Nephron progenitor cell (in vitro differentiated cells): Measurements from ENCODE around the gene DDX1.
A peak's percentile ranks its signal among the peaks of the same experiment; 100 is the strongest.

Experiments
- DNase-seq: peaks from one replicate; pipeline ENCODE4 v3.0.0; 2021
- H3K27ac Mint-ChIP-seq: 2 replicates; pipeline ENCODE4 v1.8.0; 2021; ENCODE audit warnings: mild to moderate bottlenecking, moderate library complexity, mixed read lengths
- H3K27me3 Mint-ChIP-seq: 2 replicates; pipeline ENCODE4 v1.8.0; 2021; ENCODE audit warnings: mild to moderate bottlenecking, low read depth, mixed read lengths; ENCODE audit not compliant: poor library complexity
- H3K36me3 Mint-ChIP-seq: 2 replicates; pipeline ENCODE4 v1.8.0; 2021; ENCODE audit warnings: low read depth, mixed read lengths
- H3K4me1 Mint-ChIP-seq: 2 replicates; pipeline ENCODE4 v1.8.0; 2021; ENCODE audit warnings: mixed read lengths
- H3K4me3 Mint-ChIP-seq: 2 replicates; pipeline ENCODE4 v1.8.0; 2021; ENCODE audit warnings: mild to moderate bottlenecking, moderate library complexity, mixed read lengths
- H3K9me3 Mint-ChIP-seq: 2 replicates; pipeline ENCODE4 v1.8.0; 2021; ENCODE audit warnings: mild to moderate bottlenecking, moderate library complexity, mixed read lengths
- CTCF ChIP-seq: fragments of 200-600 bp; sonication (generic); IDR thresholded peaks from 2 replicates; pipeline ENCODE4 v1.5.0; 2021; ENCODE audit warnings: antibody characterized with exemption

The DDX1 gene

GRCh38 chr2:15657759-15658158 is 66.1 kb downstream of the DDX1 start:
- peak overlapping the region; percentile 38 for H3K27ac Mint-ChIP-seq
- peaks cover 27% of the 10 kb centered on the region for H3K9me3 Mint-ChIP-seq
- no peak for TF ChIP-seq CTCF
- no peak overlapping the region for H3K4me3 Mint-ChIP-seq
- H3K36me3 Mint-ChIP-seq, result peaks cover 9% of the 10 kb centered on the region
- H3K4me1 Mint-ChIP-seq, result peaks cover 79% of the 10 kb centered on the region
- H3K27me3 Mint-ChIP-seq, result peaks cover under 1% of the 10 kb centered on the region
- no peak for DNase-seq

GRCh38 chr2:15658911-15659310 is 67.2 kb downstream of the DDX1 start:
- no peak for TF ChIP-seq CTCF
- Mint-ChIP-seq H3K4me1 (peaks cover 71% of the 10 kb centered on the region), H3K27ac (peak overlapping the region; percentile 37), H3K9me3 (peaks cover 30% of the 10 kb centered on the region), H3K36me3 (peaks cover 9% of the 10 kb centered on the region), H3K27me3 (no peaks in the 10 kb centered on the region), H3K4me3 (no peak overlapping the region)
- DNase-seq, result no peak

- Mint-ChIP-seq H3K4me1 (peaks cover 71% of the 10 kb centered on the region), H3K4me3 (no peak overlapping the region), H3K9me3 (peaks cover 33% of the 10 kb centered on the region), H3K27me3 (no peaks in the 10 kb centered on the region), H3K36me3 (peaks cover 9% of the 10 kb centered on the region), H3K27ac (no peak overlapping the region)
- no peak for TF ChIP-seq CTCF
- no peak for DNase-seq
These were observed 69.0 kb downstream of the DDX1 start for GRCh38 chr2:15660491-15661294.

- Mint-ChIP-seq H3K27ac (no peak overlapping the region), H3K36me3 (peaks cover 9% of the 10 kb centered on the region), H3K4me1 (peaks cover 70% of the 10 kb centered on the region), H3K27me3 (no peaks in the 10 kb centered on the region), H3K9me3 (peaks cover 33% of the 10 kb centered on the region), H3K4me3 (no peak overlapping the region)
- no peak for DNase-seq
- no peak for TF ChIP-seq CTCF
These were observed 69.6 kb downstream of the DDX1 start for GRCh38 chr2:15661295-15661569.

- peak overlapping the region; percentile 7 for H3K4me3 Mint-ChIP-seq
- TF ChIP-seq CTCF, result no peak
- H3K27me3 Mint-ChIP-seq, result no peaks in the 10 kb centered on the region
- peaks cover 9% of the 10 kb centered on the region for H3K36me3 Mint-ChIP-seq
- DNase-seq, result no peak
- H3K27ac Mint-ChIP-seq, result peak overlapping the region; percentile 79
- H3K4me1 Mint-ChIP-seq, result peaks cover 70% of the 10 kb centered on the region
- peaks cover 33% of the 10 kb centered on the region for H3K9me3 Mint-ChIP-seq
These were observed 70.4 kb downstream of the DDX1 start for GRCh38 chr2:15662026-15662425.

GRCh38 chr2:15662579-15662978 is 70.9 kb downstream of the DDX1 start:
- Mint-ChIP-seq H3K27ac (peak overlapping the region; percentile 54), H3K4me3 (no peak overlapping the region), H3K36me3 (peaks cover 9% of the 10 kb centered on the region), H3K4me1 (peaks cover 72% of the 10 kb centered on the region), H3K9me3 (peaks cover 33% of the 10 kb centered on the region), H3K27me3 (no peaks in the 10 kb centered on the region)
- DNase-seq, result no peak
- no peak for TF ChIP-seq CTCF
